ENCODE results near the gene GIGYF2. TPM values are rescaled to one million over a fixed set of nuclear protein-coding genes. Genes with fewer than 3 reads are reported as not detected.

GIGYF2 gene
- total and polyA plus RNA-seq, 2 of the 13 experiments (the other 11 are each of a cell fraction or from before 2014, with no cell fraction given): 44.9 to 73.5 TPM

- no peak for TF ChIP-seq CBX5 (CRISPR knock-in tag; IDR thresholded peaks at IDR 0.05; ENCODE audit: borderline replicate concordance)
- TF ChIP-seq GATAD2A (CRISPR knock-in tag; IDR thresholded peaks at IDR 0.05): no peak
- TF ChIP-seq GPN1 (CRISPR knock-in tag; IDR thresholded peaks at IDR 0.05; ENCODE audit: borderline replicate concordance): no peak
- no peak for TF ChIP-seq POLR2AphosphoS5 (IDR thresholded peaks at IDR 0.05; ENCODE audit: low read depth, low read length)
- no peak for TF ChIP-seq KLF15 (CRISPR knock-in tag; IDR thresholded peaks at IDR 0.05; ENCODE audit: borderline replicate concordance)
- no peak for TF ChIP-seq ATF5 (CRISPR knock-in tag; IDR thresholded peaks at IDR 0.05; ENCODE audit: low read depth)
- TF ChIP-seq SSRP1 (CRISPR knock-in tag; IDR thresholded peaks at IDR 0.05): 0 out of 2 replicates have a peak, but pooled peaks have one; percentile 6
- no peak for TF ChIP-seq IRF1 (CRISPR knock-in tag; IDR thresholded peaks at IDR 0.05; ENCODE audit: low read depth)
- TF ChIP-seq AGO2 (optimal IDR thresholded peaks at IDR 0.05; ENCODE audit: low read depth, low read length): peak; percentile 77
- TF ChIP-seq REL (CRISPR knock-in tag; conservative IDR thresholded peaks at IDR 0.05): 0 out of 2 replicates have a peak, but pooled peaks have one; percentile 21
- TF ChIP-seq HNRNPH1 (optimal IDR thresholded peaks at IDR 0.05; ENCODE audit: low read depth, low read length): peak; percentile 43
- TF ChIP-seq REST (IDR thresholded peaks at IDR 0.05; ENCODE audit: borderline replicate concordance in 1 of 2, low read depth in 1 of 2, low read length in 2 of 2): no peak
- no peak for TF ChIP-seq ZNF484 (CRISPR knock-in tag; IDR thresholded peaks at IDR 0.05; ENCODE audit: borderline replicate concordance, low read depth)
Observed at GRCh38 chr2:232884001-232884421, 186.9 kb downstream of the GIGYF2 start (continued).
